ENCODE data around the gene COL5A1.

GRCh38 chr9:134624621-134625181 lies 16.9 kb upstream of the COL5A1 start:
- no peak for TF ChIP-seq POLR2A (IDR thresholded peaks at IDR 0.05)
- no peak for TF ChIP-seq CTCF (IDR thresholded peaks at IDR 0.05)

All from heart left ventricle (tissue), 13 donors.